HG02852 (cell line): Measurements from ENCODE around the gene MTCH1.

ENCODE experiments used
- ATAC-seq: cut with Tn5 transposase; IDR thresholded peaks from one replicate; pipeline ENCODE4 v1.9.1; 2021; ENCODE audit warnings: mild to moderate bottlenecking, moderate library complexity; ENCODE audit not compliant: unreplicated experiment

Gene MTCH1

GRCh38 chr6:37018198-37019064 is 32.4 kb upstream of the MTCH1 start:
- peak; percentile 99 for ATAC-seq

- no peak for ATAC-seq
Measured at GRCh38 chr6:37017606-37018197, 31.7 kb upstream of the MTCH1 start.

GRCh38 chr6:37016995-37017394 is 31.0 kb upstream of the MTCH1 start:
- ATAC-seq = no peak

GRCh38 chr6:37015532-37015931 is 29.5 kb upstream of the MTCH1 start:
- no peak for ATAC-seq

GRCh38 chr6:37014667-37015066 is 28.7 kb upstream of the MTCH1 start:
- ATAC-seq = no peak

- no peak for ATAC-seq
Measured at GRCh38 chr6:37013516-37014491, 27.8 kb upstream of the MTCH1 start.

- no peak for ATAC-seq
Measured at GRCh38 chr6:37011656-37012378, 25.8 kb upstream of the MTCH1 start.

GRCh38 chr6:37010402-37010892 is 24.5 kb upstream of the MTCH1 start:
- ATAC-seq = no peak

- ATAC-seq = no peak
Measured at GRCh38 chr6:37008484-37009465, 22.8 kb upstream of the MTCH1 start.

- no peak for ATAC-seq
Measured at GRCh38 chr6:37007340-37008043, 21.5 kb upstream of the MTCH1 start.

- ATAC-seq = no peak
Measured at GRCh38 chr6:37006793-37007339, 20.9 kb upstream of the MTCH1 start.

GRCh38 chr6:37005827-37006567 is 20.0 kb upstream of the MTCH1 start:
- peak; percentile 10 for ATAC-seq

GRCh38 chr6:37005061-37005810 is 19.2 kb upstream of the MTCH1 start, which contains the start of gene FGD2:
Gene FGD2, plus strand, starts transcription at chr6:37005655. Its CDS starts 163 bp downstream, at chr6:37005818.
- ATAC-seq = peak; percentile 71

- no peak for ATAC-seq
Measured at GRCh38 chr6:37004044-37004980, 18.3 kb upstream of the MTCH1 start.

GRCh38 chr6:36999751-37000125 is 13.7 kb upstream of the MTCH1 start:
- no peak for ATAC-seq
